Stomach (tissue), 4 donors: ENCODE measurements around the gene IPO13.

ENCODE experiments used
- EP300 ChIP-seq: sonication (generic); formaldehyde crosslinking; IDR thresholded peaks from one replicate; pipeline ENCODE4 v1.6.1; 2017; ENCODE audit warnings: antibody characterized with exemption
- POLR2A ChIP-seq, 4 donors: fragments of 450-650 bp; IDR thresholded peaks; one replicate each; pipeline ENCODE4 v1.6.1; 2016; ENCODE audit warnings: antibody characterized with exemption in 4 of 4, control low read depth in 2 of 4, mild to moderate bottlenecking in 1 of 4, moderate library complexity in 1 of 4
- TF ChIP-seq, protein P1 (sequence below), 7 experiments: fragments of 450-650 bp in 4 of 7; fragments of 200-600 bp in 3 of 7; sonication (generic) in 3 of 7; IDR thresholded peaks; one replicate each; pipeline ENCODE4 v1.5.1; 2016 to 2019; ENCODE audit warnings: antibody characterized with exemption in 7 of 7, control low read depth in 2 of 7, mild to moderate bottlenecking in 1 of 7

DNA sequence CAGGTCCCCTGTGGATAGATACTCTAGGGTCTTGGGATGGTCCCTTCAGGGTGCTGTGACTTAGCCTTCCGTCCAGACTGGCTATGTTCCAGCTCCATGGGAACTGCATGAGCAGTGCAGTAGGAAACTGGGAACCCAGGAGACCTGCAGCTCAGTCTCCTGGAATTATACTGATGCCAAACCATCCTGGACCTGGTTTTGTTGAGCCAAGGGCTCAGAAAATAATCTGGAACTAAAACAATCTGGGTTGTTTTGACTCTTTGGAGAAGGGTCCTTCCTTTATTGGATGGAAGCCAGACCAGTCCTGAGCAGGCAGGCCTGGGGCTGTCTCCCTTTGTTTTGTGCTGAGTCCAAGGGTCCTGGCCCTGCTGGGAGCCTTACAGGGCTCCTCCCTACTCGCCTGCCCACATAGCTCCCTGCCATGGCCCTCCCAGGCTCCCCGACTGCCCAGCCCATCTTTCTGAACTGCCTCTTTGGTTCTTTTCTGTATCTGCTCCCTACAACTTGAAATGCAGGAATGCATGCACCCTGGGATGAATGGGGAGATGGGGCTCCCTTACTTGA lies 1.2 kb downstream of the IPO13 start:
- TF ChIP-seq, protein P1, sequence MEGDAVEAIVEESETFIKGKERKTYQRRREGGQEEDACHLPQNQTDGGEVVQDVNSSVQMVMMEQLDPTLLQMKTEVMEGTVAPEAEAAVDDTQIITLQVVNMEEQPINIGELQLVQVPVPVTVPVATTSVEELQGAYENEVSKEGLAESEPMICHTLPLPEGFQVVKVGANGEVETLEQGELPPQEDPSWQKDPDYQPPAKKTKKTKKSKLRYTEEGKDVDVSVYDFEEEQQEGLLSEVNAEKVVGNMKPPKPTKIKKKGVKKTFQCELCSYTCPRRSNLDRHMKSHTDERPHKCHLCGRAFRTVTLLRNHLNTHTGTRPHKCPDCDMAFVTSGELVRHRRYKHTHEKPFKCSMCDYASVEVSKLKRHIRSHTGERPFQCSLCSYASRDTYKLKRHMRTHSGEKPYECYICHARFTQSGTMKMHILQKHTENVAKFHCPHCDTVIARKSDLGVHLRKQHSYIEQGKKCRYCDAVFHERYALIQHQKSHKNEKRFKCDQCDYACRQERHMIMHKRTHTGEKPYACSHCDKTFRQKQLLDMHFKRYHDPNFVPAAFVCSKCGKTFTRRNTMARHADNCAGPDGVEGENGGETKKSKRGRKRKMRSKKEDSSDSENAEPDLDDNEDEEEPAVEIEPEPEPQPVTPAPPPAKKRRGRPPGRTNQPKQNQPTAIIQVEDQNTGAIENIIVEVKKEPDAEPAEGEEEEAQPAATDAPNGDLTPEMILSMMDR (IDR thresholded peaks at IDR 0.05) = no peak
- no peak for TF ChIP-seq EP300
- TF ChIP-seq POLR2A (IDR thresholded peaks at IDR 0.05) = no peak
